HG03095 (cell line): Measurements from ENCODE around the gene FAM168B.
"Not testable (repeated sequence)": the region's sequence is repeated elsewhere in the genome, so short reads cannot be mapped to it uniquely, and the experiment has no call there.

Experiments used
- ATAC-seq: cut with Tn5 transposase; IDR thresholded peaks from one replicate; pipeline ENCODE4 v1.9.1; 2021; ENCODE audit warnings: moderate library complexity; ENCODE audit not compliant: unreplicated experiment

Gene FAM168B, protein sequence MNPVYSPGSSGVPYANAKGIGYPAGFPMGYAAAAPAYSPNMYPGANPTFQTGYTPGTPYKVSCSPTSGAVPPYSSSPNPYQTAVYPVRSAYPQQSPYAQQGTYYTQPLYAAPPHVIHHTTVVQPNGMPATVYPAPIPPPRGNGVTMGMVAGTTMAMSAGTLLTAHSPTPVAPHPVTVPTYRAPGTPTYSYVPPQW

DNA sequence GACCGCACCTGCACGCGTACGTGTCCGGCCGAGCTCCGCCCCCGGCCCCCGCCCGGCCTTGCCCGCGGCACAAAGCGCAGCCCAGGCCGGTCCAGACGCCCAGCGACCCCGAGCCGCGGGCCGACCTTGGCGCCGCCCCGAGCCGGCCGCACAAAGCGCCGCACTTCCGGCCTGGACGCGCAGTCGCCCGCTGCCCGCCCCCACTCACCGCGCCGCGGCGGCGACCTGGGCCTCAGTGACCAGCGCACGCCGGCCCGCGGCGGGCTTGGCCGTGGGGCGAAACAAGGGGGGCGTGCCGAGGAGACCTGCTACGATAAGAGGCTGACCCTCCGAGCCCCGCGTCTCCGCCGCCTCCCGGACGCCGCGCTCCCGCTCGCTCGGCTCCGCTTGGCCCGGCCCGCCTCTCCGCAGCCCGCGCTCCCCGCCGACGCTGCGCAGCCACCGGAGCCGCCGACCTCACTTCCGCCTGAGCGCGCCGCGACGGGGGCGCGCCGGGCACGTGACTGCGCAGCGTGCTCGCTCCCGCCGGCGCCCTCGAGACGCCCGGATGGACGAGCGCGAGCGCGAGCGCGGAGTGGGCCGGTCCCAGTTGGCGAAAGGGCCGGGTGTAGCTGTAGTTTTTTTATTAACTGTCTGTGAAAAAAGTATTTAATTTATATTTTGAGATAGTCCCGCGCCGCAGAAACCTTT, at the start of gene FAM168B:
Gene FAM168B (minus strand): TSS at position 455 of the 690 bp plus-strand sequence. CDS start 10,814 bp downstream, outside the sequence.
- ATAC-seq = peak; percentile 80

DNA sequence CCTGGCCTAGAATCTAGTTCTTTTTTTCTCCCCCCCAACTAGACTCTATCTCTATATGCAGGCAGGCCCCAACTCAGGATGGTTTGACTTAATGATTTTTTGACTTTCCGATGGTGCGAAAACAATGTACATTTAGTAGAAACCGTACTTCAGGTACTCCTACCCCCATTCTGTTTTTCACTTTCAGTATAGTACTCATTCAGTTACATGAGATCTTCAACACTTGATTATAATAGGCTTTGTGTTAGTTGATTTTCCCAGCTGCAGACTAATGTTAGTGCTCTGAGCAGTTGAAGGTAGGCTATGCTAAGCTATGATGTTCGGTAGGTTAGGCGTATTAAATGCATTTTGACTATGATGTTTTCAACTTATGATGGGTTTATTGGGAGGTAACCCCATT, 49.6 kb upstream of the FAM168B start:
- no peak for ATAC-seq

DNA sequence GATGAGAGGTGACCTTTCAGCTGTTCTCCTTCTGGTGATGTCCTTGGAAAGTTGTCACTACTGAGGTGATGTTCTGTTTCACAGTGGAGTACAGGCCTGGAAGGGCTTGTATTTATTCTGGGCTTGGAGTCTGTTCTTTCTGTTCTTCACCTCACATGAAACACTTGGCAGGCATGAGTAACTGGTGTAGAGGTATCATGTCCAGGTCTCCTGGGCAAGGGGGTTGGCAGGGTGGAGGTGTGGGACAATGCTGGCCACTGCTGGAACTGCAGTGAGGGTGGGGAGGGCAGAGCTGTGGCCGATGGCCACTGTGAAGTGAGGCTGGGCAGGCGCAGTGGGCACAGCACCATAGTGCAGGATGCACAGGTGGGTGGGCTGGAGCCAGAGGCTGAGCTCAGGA, 47.3 kb upstream of the FAM168B start:
- ATAC-seq = no peak

DNA sequence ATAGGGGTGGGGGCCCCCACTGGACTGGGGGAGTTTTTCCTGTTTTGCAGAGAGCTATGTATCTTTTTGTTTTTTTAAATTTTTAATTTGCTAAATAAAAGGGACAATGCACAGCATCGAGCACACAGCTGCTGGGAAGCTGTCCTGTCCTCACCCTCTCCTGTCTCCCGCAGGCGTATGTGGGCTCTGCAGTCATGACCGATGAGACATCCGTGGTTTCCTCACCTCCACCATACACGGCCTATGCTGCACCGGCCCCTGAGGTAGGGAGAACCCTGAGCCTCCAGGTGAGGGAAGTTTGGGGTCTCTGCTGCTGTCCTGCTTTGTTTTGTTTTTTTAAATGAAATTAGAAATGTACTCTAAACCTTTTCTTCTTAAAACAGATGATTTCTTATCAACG, 39.5 kb upstream of the FAM168B start:
- no peak for ATAC-seq

DNA sequence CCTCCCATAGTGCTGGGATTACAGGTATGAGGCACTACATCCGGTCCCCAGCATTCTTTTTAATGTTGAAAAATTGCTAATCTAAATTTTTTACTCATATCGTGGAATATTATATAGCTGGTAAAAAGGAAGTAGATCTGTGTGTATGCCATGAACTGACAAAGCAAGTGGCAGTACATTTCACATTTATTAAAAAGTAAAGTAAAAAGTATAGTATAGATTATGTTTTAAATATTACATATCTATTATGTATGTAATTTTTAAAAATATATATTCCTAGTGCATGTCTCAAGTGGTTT, 37.0 kb upstream of the FAM168B start:
- no peak for ATAC-seq

DNA sequence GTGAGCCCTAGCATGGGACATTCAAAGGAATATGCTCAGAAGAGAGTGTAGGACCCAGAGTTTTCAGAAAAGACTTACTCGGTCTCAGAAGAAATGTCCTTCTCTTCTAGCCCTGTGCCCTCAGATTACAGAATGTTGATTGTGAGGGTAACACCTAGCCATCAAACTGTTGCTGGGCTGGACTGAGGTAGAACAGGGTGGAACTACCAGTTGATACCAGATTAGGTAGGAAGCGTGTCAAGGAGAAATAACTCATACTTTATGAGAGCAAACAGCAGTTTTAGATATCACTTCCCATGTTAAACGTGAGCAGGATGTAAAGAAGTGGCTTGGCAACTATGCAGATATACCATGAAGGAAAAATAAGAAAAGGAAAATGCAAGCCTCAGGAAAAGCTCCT, 34.7 kb upstream of the FAM168B start:
- no peak for ATAC-seq

DNA sequence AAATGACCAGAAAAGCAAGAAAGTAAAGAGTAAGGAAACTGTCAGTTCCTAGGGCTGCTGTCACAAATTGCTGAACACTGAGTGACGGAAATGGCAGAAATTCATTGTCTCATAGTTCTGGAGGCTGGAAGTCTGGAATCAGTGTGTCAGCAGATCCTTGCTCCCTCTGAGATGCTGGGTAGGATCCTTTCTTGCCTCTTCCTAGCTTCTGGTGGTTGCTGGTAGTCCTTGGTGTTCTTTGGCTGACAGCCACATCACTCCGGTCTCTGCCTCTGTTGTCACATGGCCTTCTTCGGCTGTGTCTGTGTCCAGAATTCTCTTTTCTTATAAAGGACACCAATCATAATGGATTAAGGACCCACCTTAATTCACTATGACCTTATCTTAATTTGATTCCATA, 33.8 kb upstream of the FAM168B start:
- ATAC-seq = no peak

DNA sequence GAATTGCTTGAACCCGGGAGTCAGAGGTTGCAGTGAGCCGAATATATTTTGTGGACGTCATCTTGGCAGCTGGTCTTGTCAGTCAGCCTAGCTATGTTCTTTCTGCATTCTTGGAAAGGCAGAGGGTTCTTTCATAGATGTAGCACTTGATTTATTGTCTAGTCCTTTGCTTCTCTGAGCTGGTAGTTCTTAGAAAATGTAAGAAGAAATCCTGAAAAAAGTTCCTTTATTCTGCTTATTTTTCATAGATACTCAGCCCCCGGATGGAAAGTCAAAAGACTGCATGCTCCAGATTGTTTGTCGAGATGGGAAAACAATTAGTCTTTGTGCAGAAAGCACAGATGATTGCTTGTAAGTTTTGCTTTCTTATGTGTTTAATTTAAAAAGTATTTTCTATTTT, 33.2 kb upstream of the FAM168B start:
- no peak for ATAC-seq

DNA sequence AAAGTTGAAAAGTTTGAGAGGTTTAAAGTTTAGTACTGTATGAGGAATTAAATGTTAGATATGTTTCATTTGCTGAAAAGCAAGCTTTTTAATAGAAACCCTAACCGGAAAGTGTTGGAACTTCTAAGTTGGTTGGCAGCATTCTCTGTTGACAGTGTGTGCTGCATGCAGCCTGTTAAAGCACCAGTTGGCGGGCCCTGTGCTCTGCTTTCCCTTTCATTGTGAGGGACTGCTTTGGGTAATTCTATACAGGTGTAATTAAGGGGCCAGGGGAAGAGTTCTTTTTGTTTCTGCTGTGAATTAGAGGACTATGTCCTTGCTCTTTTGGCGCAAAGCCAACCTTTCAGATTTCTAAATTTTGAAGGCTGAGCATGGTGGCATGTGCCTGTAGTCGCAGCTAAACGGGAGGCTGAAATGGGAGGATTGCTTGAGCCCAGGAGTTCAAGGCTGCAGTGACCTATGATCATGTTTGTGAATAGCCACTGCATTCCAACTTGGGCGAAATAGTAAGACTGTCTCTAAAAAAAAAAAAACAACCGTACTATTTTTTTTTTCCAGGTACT, 32.0 kb upstream of the FAM168B start:
- ATAC-seq = no peak

DNA sequence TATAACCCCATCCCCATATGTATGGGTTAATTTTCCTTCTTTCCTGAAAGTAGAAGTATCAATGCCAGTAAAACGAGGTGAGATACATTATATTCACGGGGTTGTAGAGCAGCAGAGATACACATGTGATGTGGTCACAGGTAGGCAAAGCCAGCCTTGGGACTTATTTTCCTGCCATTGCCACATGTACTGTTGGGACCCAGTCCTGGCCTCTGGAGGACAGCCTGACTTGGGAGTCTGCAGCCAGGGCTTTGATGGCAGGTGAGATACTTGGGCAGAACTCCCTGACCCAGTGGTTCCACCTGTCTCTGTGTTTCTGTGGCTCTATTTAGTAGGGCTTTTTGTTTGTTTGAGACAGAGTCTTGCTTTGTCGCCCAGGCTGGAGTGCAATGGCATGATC, 29.9 kb upstream of the FAM168B start:
- ATAC-seq = no peak

DNA sequence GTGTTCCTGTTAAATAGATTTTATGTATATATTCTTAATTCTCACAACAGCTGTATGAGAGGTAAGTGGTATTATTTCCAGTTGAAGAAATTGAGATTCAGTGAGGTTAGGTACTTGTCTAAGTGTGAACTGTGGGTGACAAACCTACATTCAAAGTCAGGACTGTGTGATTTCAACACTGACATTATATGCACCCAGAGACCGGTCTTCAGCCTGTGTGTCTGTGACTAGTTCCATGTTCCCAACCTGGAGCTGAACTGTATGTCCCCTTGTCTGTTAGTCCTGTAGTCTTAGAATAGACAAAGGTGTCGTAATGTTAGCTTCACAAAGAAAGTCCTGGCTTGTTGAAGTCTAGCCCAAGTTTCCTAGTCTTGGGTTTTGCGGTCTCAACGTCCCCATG, 29.2 kb upstream of the FAM168B start:
- ATAC-seq = no peak

DNA sequence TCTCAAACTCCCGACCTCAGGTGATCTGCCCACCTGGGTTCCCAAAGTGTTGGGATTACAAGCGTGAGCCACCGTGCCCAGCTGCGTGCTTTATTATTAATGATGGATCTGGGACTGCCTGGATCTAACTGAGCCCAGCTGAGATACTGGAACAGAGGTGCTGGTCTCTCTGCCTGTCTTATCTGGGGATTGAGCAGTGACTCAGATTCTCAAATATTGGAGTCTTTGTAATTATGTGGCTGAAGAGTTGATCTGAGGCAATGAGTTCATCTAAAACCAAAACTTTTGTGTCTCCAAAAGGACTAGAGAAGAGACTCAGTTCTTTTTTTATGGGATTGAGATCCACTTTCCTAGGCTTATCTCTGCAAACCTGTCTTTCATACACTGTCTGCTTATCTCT, 28.2 kb upstream of the FAM168B start:
- ATAC-seq = no peak

DNA sequence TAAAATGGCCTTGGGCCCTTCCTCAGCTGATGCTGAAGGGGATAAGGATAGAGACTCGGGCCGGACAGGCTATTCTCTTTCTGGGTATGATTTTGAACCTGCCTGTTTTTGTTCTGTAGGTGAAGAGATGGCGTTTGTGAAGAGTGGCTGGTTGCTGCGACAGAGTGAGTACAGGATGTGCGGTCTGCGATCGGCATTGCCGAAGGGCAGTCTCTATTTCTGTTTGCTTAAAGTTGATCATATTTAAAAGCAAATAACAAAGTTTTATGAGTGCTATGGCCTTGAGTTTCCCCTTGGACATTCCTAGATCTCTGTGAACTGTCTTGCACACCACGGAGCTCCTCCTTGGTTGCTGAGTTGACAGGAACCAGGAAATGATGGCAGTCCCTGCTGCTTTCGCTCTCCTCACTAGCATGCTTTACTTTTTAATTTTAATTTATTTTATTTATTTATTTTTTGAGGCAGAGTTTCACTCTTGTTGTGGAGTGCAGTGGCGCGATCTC, 27.6 kb upstream of the FAM168B start:
- ATAC-seq = no peak

DNA sequence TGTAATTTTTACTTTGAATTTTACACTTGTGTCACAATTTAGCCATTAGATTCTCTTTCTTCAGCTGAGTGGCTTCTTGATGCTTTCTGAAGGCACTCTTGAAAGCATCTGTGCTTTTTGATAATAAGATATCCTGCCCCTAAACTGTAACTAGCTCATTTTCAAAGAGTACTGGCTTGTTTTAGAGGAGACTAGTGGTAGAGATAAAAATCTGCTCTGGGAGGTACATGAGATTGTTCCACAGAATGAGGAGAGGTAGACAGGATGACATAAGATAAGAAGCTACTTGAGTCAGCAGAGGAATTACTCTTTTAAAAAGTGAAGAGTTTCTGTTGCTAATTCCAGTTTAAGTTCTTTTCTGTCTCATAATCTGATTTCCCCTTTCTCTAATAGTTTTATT, 22.5 kb upstream of the FAM168B start:
- ATAC-seq = no peak

DNA sequence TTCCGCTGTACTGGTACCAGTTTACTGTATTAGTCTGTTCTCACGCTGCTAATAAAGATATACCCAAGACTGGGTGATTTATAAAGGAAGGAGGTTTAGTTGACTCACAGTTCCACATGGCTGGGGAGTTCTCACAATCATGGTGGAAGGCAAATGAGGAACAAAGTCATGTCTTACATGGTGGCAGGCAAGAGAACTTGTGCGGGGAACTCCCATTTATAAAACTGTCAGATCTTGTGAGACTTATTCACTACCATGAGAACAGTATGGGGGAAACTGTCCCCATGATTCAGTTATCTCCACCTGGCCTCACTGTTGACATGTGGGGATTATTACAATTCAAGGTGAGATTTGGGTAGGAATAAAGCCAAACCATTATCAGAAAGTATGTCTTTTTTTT, 21.7 kb upstream of the FAM168B start:
- ATAC-seq = not testable (repeated sequence)

DNA sequence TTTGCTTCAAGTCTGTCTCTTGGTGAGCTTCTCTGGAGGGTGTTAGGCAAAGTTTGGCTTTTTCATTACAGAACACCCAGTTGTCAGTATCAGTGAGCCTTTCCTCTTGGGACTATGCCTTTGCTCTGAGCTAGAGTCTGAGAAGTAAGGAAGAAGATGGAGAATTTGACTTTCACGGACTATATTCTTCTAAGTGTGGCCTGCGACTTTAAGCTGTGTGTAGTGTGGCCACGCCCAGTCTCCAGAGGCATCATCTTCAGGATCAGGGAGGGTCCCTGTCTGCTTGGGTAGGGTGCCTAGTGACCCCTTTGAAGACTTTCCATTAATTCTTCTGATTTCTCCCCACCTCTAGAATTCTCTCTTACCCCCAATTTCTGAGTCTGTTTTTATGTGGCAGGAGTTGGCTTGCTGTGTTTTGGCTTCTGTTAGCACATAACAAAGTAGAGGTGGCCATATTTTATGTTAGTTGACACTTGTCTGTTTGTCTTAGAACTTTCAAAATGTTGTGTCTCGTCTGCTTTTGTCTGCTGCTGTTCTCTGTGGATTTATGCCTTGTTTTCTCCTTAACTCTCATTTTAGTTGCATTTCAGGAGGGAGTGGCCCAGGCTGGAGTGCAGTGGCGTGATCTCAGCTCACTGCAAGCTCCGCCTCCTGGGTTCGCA, 20.4 kb upstream of the FAM168B start:
- ATAC-seq = no peak

DNA sequence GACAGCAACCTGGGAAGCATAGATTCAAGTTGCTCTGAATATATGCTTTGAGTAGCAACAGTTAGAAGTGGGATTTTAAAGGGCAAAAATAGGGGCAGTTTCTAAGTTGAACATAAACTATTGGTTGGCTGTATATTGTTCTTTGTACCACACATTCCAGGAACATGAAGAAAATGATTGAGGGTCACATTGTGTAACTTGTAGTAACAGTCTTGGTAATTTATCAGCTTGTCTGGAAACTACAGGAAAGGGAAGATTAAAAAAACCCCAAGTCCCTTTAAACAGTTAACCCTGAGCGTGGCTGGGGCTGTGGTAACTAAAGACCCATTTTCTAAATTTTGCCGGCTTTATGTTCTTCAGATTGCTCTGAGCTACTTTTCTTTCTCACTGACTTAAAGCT, 19.3 kb upstream of the FAM168B start:
- no peak for ATAC-seq

DNA sequence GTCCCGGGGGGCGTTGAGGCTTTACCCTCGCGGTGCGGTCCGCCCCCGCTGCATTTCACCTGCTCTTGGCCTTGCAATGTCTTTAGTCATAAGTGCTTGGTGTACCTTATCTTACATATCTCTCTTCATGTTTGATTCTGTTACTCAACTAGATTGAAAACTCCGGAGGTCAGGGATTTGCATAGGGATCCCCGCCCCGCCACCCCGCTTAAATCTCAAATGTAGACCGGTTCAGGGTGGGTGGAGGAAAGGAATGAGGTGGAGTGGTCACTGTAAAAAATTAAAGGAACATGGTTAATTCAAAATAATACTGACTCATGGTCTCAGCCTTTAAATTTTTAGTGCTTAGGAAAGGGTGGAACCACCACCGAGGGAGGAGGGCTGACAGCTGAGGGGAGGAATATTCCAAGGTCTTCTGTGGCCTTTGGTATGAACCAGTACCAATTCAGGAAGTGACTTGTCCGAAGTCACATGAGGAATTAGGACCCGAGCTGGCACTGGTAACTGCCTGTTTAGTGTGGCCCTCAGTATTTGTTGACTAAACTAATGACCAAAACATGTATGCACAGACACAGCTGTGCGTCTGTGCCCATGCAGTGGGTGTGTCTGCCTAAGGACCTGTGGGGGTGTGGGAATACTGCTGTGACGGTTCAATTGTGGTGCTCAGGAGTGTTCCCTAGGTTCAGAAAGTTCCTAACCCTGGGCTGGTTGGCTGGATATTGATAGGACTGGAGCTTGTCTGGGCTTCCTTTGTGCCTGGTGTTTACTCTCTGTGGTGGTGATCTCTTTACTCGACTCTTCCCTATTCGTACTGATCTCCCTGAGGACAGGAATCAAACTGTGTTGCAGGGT, 12.9 kb upstream of the FAM168B start:
- ATAC-seq = peak; percentile 43

DNA sequence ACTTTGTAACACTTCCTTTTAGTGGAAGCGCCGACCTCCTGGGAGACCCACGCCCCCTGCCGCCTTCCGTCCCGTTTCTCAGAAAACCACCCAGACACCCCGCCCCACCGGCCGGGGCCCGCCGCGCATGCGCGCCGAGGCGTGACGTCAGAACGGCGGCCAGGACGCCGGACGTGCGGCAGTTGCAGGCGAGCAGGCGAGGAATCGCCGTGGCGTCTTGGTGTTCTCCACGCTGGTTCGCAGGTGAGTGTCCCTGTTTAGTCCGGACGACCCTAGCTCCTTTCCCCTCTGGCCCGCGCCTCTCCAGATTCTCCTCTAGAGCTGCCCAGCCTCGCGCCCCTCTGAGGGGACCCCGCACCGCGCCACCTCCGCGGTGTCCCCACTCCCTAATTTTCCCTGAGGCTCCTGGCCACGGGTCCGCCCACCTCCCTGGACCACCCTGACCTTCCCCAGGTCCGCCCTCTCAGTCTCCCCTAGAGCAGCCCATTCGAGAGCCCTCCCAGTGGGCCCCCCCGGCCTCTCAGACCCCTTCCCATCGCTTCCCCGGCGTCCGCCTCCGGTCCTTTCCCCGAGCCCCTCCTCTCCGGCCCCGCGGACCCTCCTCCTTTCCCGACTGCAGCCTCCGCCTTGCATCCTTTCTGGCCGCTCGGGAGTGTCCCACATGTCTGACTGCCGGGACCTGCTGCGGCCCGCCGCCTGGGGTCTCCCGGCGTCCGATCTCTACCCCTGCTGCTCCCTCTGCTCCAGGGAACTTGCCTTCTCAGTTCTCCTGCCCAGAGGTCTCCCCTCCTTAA, 12.1 kb upstream of the FAM168B start, which contains the start of gene PLEKHB2:
Gene PLEKHB2 (plus strand): TSS at position 181 of the 794 bp plus-strand sequence. CDS start 15,606 bp downstream, outside the sequence.
- ATAC-seq = peak; percentile 75

DNA sequence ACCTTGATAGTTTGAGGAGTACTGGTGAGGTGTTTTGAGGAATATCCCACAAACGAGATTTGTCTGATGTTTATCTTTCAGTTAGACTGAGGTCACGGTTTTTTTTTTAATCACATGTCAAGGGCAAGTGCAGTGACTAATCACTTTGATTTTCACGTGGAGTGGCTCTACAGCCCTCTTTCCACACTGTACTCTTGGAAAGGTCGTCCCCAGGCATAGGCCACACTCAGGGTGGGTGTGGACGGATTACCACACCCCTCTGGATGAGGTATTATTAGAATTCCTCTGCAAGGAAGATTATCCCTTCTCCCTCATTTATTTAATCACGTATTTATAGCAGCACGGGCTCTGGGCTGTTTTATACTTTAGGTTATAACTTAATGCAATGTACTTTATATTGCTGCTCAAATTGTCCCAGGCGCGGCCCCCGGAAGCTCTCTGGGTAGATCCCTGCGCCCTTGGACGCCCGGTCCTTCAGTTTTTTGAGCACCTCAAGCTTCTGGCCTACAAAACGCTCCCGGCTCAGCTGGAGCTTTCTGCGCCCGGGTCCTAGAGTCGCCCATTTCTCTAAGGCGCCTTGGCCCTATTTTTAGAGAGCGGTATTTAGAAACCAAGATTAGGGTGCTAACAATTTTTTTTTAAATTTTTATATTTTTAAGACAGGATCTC, 11.4 kb upstream of the FAM168B start:
- peak; percentile 68 for ATAC-seq
